HepG2 (cell line): ENCODE data around the gene PCAT6. TPM values are rescaled to one million over a fixed set of nuclear protein-coding genes. Genes with fewer than 3 reads are reported as not detected.

Experiments
- ARNT ChIP-seq: fragments of 450-650 bp; IDR thresholded peaks from 2 replicates; pipeline ENCODE4 v1.6.1; 2017
- BORCS8-MEF2B ChIP-seq: sonication (generic); formaldehyde crosslinking; IDR thresholded peaks from 2 replicates; pipeline ENCODE4 v1.8.0; 2022; ENCODE audit warnings: mild to moderate bottlenecking, missing genetic modification reagents
- GATAD2A ChIP-seq: IDR thresholded peaks from 2 replicates; pipeline ENCODE4 v1.6.1; 2016
- POLR2A ChIP-seq, 2 experiments: IDR thresholded peaks; 2 replicates each; pipeline ENCODE4 v1.6.1; 2011; ENCODE audit warnings: low read depth in 2 of 2, low read length in 2 of 2, mild to moderate bottlenecking in 1 of 2, moderate library complexity in 1 of 2; ENCODE audit not compliant: insufficient read depth in 1 of 2
- SAP130 ChIP-seq: IDR thresholded peaks from 2 replicates; pipeline ENCODE4 v1.6.1; 2016; ENCODE audit warnings: low read depth
- ZNF160 ChIP-seq: sonication (generic); formaldehyde crosslinking; IDR thresholded peaks from 2 replicates; pipeline ENCODE4 v1.8.0; 2022; ENCODE audit warnings: mild to moderate bottlenecking, inconsistent platforms, missing genetic modification reagents
- ZNF530 ChIP-seq: sonication (generic); formaldehyde crosslinking; IDR thresholded peaks from 2 replicates; pipeline ENCODE4 v1.5.0; 2020; ENCODE audit warnings: low read depth, mild to moderate bottlenecking, missing genetic modification reagents
- ZNF598 ChIP-seq: sonication (generic); formaldehyde crosslinking; IDR thresholded peaks from 2 replicates; pipeline ENCODE4 v1.5.1; 2020; ENCODE audit warnings: mild to moderate bottlenecking, missing genetic modification reagents, borderline replicate concordance
- ZNF674 ChIP-seq: sonication (generic); formaldehyde crosslinking; IDR thresholded peaks from 2 replicates; pipeline ENCODE4 v1.5.0; 2020; ENCODE audit warnings: low read depth, mild to moderate bottlenecking, missing genetic modification reagents
- ZNF780A ChIP-seq: sonication (generic); formaldehyde crosslinking; IDR thresholded peaks from 2 replicates; pipeline ENCODE4 v1.8.0; 2022; ENCODE audit warnings: mild to moderate bottlenecking, missing genetic modification reagents, moderate library complexity
- polyA plus RNA-seq, 8 experiments: library from polyadenylated mRNA; depleted of rRNA in 3 of 8; stranded (reverse) in 7 of 8; unstranded in 1 of 8; fragments of >200 nt; fragmentation: Illumina TruSeq in 4 of 8; extraction: Trizol in 4 of 8; gene quantifications; 2 replicates each; pipeline versions ENCODE4 v1.2.1 to v1.2.3, GENCODE V29; 2011 to 2016; ENCODE audit warnings: low read depth in 4 of 8, missing spikeins in 1 of 8, mixed read lengths in 1 of 8; ENCODE audit not compliant: insufficient read depth in 1 of 8
- total RNA-seq, 5 experiments: library from RNA; depleted of rRNA; stranded (reverse); fragments of >200 nt; fragmentation: Illumina TruSeq; extraction: Trizol; gene quantifications; 2 replicates each; pipeline ENCODE4 v1.2.3, GENCODE V29; 2016; ENCODE audit warnings: low read depth in 1 of 5
- TF ChIP-seq, protein P1 (sequence below): sonication (generic); formaldehyde crosslinking; IDR thresholded peaks from 2 replicates; pipeline ENCODE4 v1.5.1; 2020; ENCODE audit warnings: mild to moderate bottlenecking, missing genetic modification reagents
- TF ChIP-seq, protein P2 (sequence below): sonication (generic); formaldehyde crosslinking; IDR thresholded peaks from 2 replicates; pipeline ENCODE4 v1.4.0; 2020; ENCODE audit warnings: mild to moderate bottlenecking, missing genetic modification reagents
- TF ChIP-seq, protein P3 (sequence below): fragments of 450-650 bp; IDR thresholded peaks from 2 replicates; pipeline ENCODE4 v1.6.1; 2016
- TF ChIP-seq, protein P4 (sequence below): sonication (generic); formaldehyde crosslinking; IDR thresholded peaks from 2 replicates; pipeline ENCODE4 v1.9.0; 2021; ENCODE audit warnings: missing genetic modification reagents, borderline replicate concordance
- TF ChIP-seq, protein P5 (sequence below): sonication (generic); formaldehyde crosslinking; IDR thresholded peaks from 2 replicates; pipeline ENCODE4 v1.5.0; 2020; ENCODE audit warnings: missing genetic modification reagents
- TF ChIP-seq, protein P6 (sequence below): sonication (generic); formaldehyde crosslinking; IDR thresholded peaks from 2 replicates; pipeline ENCODE4 v1.9.0; 2021; ENCODE audit warnings: missing genetic modification reagents, mild to moderate bottlenecking, borderline replicate concordance
- TF ChIP-seq, protein P7 (sequence below): sonication (generic); formaldehyde crosslinking; IDR thresholded peaks from 2 replicates; pipeline ENCODE4 v1.4.0; 2020; ENCODE audit warnings: mild to moderate bottlenecking, missing genetic modification reagents

PCAT6 gene
- total and polyA plus RNA-seq, 2 of the 13 experiments (the other 11 are each of a cell fraction or from before 2014, with no cell fraction given): 0.60 to 4.4 TPM

DNA sequence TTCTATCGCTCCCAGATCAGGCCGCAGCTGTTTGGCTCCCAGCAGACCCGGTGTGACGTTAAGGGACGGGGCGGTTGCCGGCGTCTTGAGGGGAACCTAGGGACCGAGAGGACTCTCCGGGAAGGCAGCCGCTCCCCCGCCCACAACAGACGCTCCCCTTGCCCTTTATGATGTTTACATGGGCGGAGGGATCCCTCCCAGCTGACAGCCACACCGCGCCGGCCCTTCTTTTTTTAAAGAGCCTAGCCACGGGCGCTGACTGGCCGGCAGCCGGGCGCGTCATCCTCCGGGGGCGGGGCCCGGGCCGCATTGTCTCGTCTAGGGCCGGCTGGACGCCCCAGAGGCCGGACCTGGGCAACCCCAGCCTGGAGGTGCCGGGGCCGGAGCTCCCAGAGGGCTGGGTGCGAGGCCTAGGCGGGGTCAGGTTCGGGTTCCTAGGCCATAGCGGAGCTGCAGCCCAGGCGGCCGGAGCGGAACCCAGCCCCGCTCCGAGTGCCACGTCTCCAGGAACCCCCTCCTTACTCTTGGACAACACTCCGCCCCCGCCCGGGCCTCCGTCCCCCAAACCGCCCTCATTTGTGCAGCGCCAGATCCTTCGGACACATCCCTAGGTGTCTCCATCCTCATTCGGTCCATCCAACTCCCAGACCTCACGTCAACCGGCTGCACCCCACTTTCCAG, at the start of gene PCAT6 (continued):
- TF ChIP-seq, protein P1, sequence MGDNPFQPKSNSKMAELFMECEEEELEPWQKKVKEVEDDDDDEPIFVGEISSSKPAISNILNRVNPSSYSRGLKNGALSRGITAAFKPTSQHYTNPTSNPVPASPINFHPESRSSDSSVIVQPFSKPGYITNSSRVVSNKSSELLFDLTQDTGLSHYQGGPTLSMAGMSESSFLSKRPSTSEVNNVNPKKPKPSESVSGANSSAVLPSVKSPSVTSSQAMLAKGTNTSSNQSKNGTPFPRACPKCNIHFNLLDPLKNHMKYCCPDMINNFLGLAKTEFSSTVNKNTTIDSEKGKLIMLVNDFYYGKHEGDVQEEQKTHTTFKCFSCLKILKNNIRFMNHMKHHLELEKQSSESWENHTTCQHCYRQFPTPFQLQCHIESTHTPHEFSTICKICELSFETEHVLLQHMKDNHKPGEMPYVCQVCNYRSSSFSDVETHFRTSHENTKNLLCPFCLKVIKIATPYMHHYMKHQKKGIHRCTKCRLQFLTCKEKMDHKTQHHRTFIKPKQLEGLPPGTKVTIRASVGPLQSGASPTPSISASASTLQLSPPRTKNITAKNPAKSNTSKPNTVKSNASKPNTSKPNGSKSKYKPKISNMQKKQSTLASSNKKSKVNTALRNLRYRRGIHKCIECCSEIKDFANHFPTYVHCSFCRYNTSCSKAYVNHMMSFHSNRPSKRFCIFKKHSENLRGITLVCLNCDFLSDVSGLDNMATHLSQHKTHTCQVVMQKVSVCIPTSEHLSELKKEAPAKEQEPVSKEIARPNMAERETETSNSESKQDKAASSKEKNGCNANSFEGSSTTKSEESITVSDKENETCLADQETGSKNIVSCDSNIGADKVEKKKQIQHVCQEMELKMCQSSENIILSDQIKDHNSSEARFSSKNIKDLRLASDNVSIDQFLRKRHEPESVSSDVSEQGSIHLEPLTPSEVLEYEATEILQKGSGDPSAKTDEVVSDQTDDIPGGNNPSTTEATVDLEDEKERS (CRISPR knock-in tag): no peak
- TF ChIP-seq ARNT: no peak
- TF ChIP-seq, protein P2, sequence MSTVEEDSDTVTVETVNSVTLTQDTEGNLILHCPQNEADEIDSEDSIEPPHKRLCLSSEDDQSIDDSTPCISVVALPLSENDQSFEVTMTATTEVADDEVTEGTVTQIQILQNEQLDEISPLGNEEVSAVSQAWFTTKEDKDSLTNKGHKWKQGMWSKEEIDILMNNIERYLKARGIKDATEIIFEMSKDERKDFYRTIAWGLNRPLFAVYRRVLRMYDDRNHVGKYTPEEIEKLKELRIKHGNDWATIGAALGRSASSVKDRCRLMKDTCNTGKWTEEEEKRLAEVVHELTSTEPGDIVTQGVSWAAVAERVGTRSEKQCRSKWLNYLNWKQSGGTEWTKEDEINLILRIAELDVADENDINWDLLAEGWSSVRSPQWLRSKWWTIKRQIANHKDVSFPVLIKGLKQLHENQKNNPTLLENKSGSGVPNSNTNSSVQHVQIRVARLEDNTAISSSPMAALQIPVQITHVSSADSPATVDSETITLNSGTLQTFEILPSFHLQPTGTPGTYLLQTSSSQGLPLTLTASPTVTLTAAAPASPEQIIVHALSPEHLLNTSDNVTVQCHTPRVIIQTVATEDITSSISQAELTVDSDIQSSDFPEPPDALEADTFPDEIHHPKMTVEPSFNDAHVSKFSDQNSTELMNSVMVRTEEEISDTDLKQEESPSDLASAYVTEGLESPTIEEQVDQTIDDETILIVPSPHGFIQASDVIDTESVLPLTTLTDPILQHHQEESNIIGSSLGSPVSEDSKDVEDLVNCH: no peak
- peak; percentile 78 to 87 for TF ChIP-seq POLR2A (IDR thresholded peaks at IDR 0.05; ENCODE audit: insufficient read depth in 1 of 2, low read depth in 2 of 2, low read length in 2 of 2)
- no peak for TF ChIP-seq ZNF598 (CRISPR knock-in tag)
- TF ChIP-seq, protein P3, sequence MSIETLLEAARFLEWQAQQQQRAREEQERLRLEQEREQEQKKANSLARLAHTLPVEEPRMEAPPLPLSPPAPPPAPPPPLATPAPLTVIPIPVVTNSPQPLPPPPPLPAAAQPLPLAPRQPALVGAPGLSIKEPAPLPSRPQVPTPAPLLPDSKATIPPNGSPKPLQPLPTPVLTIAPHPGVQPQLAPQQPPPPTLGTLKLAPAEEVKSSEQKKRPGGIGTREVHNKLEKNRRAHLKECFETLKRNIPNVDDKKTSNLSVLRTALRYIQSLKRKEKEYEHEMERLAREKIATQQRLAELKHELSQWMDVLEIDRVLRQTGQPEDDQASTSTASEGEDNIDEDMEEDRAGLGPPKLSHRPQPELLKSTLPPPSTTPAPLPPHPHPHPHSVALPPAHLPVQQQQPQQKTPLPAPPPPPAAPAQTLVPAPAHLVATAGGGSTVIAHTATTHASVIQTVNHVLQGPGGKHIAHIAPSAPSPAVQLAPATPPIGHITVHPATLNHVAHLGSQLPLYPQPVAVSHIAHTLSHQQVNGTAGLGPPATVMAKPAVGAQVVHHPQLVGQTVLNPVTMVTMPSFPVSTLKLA: peak; percentile 67
- peak; percentile 57; the same call in 1 of the 2 replicates for TF ChIP-seq BORCS8-MEF2B (CRISPR knock-in tag)
- TF ChIP-seq ZNF160 (CRISPR knock-in tag): no peak
- TF ChIP-seq ZNF780A: 0 out of 2 replicates have a peak, but pooled peaks have one; percentile 47
- peak; percentile 69 for TF ChIP-seq GATAD2A (CRISPR knock-in tag)
- TF ChIP-seq, protein P4, sequence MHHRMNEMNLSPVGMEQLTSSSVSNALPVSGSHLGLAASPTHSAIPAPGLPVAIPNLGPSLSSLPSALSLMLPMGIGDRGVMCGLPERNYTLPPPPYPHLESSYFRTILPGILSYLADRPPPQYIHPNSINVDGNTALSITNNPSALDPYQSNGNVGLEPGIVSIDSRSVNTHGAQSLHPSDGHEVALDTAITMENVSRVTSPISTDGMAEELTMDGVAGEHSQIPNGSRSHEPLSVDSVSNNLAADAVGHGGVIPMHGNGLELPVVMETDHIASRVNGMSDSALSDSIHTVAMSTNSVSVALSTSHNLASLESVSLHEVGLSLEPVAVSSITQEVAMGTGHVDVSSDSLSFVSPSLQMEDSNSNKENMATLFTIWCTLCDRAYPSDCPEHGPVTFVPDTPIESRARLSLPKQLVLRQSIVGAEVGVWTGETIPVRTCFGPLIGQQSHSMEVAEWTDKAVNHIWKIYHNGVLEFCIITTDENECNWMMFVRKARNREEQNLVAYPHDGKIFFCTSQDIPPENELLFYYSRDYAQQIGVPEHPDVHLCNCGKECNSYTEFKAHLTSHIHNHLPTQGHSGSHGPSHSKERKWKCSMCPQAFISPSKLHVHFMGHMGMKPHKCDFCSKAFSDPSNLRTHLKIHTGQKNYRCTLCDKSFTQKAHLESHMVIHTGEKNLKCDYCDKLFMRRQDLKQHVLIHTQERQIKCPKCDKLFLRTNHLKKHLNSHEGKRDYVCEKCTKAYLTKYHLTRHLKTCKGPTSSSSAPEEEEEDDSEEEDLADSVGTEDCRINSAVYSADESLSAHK (CRISPR knock-in tag): no peak
- TF ChIP-seq, protein P5, sequence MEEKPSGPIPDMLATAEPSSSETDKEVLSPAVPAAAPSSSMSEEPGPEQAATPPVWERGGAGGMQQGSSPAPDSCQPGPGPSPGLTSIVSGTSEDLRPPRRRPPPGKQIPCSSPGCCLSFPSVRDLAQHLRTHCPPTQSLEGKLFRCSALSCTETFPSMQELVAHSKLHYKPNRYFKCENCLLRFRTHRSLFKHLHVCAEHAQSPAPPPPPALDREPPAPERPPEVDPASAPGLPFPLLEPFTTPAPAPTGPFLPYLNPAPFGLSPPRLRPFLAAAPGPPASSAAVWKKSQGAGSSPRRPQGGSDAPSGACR (CRISPR knock-in tag): no peak
- no peak for TF ChIP-seq ZNF530 (CRISPR knock-in tag)
- TF ChIP-seq, protein P6, sequence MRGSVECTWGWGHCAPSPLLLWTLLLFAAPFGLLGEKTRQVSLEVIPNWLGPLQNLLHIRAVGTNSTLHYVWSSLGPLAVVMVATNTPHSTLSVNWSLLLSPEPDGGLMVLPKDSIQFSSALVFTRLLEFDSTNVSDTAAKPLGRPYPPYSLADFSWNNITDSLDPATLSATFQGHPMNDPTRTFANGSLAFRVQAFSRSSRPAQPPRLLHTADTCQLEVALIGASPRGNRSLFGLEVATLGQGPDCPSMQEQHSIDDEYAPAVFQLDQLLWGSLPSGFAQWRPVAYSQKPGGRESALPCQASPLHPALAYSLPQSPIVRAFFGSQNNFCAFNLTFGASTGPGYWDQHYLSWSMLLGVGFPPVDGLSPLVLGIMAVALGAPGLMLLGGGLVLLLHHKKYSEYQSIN (CRISPR knock-in tag): no peak
- TF ChIP-seq, protein P7, sequence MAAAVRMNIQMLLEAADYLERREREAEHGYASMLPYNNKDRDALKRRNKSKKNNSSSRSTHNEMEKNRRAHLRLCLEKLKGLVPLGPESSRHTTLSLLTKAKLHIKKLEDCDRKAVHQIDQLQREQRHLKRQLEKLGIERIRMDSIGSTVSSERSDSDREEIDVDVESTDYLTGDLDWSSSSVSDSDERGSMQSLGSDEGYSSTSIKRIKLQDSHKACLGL (CRISPR knock-in tag): no peak; the same call in 1 of the 2 replicates
- peak; percentile 98 for TF ChIP-seq SAP130 (CRISPR knock-in tag)
- no peak for TF ChIP-seq ZNF674 (CRISPR knock-in tag)
